Ishikawa (cell line): ENCODE data around the gene HES7.

Experiments used
- CEBPB ChIP-seq: IDR thresholded peaks from 2 replicates; pipeline ENCODE4 v1.6.1; 2012
- CREB1 ChIP-seq: IDR thresholded peaks from 2 replicates; pipeline ENCODE4 v1.6.1; 2012; ENCODE audit warnings: low read depth
- EP300 ChIP-seq: IDR thresholded peaks from 2 replicates; pipeline ENCODE4 v1.6.1; 2012; ENCODE audit warnings: borderline replicate concordance
- NFIC ChIP-seq: IDR thresholded peaks from 2 replicates; pipeline ENCODE4 v1.6.1; 2012
- RAD21 ChIP-seq: IDR thresholded peaks from 2 replicates; pipeline ENCODE4 v1.6.1; 2012; ENCODE audit warnings: low read depth
- TAF1 ChIP-seq: IDR thresholded peaks from 2 replicates; pipeline ENCODE4 v1.6.1; 2012; ENCODE audit warnings: low read depth, mild to moderate bottlenecking
- TEAD4 ChIP-seq: IDR thresholded peaks from 2 replicates; pipeline ENCODE4 v1.6.1; 2012
- YY1 ChIP-seq: IDR thresholded peaks from 2 replicates; pipeline ENCODE4 v1.6.1; 2012; ENCODE audit warnings: low read depth
- ZBTB7A ChIP-seq: IDR thresholded peaks from 2 replicates; pipeline ENCODE4 v1.6.1; 2012; ENCODE audit warnings: low read depth
- TF ChIP-seq, protein P1 (sequence below): IDR thresholded peaks from 2 replicates; pipeline ENCODE4 v1.6.1; 2012
- TF ChIP-seq, protein P2 (sequence below): IDR thresholded peaks from 2 replicates; pipeline ENCODE4 v1.6.1; 2012; ENCODE audit warnings: low read depth, mild to moderate bottlenecking

DNA sequence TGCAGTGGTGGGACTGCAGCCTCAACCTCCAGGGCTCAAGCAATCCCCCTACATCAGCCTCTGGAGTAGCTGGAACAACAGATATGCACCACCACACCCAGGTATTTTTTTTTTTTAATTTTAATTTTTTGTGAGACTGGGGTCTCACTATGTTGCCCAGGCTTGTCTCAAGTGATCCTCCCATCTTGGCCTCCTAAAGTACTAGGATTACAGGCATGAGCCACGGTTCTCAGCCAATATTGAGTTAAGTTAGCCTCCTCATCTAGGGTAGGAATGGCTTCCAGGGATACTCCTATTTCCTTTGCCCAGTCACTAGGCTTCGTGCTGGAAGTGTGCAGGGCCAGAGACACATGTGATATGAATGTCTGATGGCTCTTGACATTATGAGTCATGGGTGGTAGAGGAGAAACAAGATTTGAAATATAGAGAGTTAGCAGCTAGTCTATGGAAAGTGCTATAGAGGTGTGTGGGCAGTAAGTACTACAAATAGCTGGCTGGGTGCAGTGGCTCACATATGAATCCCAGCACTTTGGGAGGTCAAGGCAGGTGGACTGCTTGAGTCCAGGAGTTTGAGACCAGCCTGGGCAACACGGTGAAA lies 8.0 kb upstream of the HES7 start:
- TF ChIP-seq CEBPB (no peak), ZBTB7A (no peak), TEAD4 (no peak), TAF1 (no peak), EP300 (no peak), NFIC (no peak), RAD21 (no peak), CREB1 (no peak), YY1 (no peak)
- TF ChIP-seq, protein P1, sequence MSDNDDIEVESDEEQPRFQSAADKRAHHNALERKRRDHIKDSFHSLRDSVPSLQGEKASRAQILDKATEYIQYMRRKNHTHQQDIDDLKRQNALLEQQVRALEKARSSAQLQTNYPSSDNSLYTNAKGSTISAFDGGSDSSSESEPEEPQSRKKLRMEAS = no peak
- TF ChIP-seq, protein P2, sequence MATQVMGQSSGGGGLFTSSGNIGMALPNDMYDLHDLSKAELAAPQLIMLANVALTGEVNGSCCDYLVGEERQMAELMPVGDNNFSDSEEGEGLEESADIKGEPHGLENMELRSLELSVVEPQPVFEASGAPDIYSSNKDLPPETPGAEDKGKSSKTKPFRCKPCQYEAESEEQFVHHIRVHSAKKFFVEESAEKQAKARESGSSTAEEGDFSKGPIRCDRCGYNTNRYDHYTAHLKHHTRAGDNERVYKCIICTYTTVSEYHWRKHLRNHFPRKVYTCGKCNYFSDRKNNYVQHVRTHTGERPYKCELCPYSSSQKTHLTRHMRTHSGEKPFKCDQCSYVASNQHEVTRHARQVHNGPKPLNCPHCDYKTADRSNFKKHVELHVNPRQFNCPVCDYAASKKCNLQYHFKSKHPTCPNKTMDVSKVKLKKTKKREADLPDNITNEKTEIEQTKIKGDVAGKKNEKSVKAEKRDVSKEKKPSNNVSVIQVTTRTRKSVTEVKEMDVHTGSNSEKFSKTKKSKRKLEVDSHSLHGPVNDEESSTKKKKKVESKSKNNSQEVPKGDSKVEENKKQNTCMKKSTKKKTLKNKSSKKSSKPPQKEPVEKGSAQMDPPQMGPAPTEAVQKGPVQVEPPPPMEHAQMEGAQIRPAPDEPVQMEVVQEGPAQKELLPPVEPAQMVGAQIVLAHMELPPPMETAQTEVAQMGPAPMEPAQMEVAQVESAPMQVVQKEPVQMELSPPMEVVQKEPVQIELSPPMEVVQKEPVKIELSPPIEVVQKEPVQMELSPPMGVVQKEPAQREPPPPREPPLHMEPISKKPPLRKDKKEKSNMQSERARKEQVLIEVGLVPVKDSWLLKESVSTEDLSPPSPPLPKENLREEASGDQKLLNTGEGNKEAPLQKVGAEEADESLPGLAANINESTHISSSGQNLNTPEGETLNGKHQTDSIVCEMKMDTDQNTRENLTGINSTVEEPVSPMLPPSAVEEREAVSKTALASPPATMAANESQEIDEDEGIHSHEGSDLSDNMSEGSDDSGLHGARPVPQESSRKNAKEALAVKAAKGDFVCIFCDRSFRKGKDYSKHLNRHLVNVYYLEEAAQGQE = no peak
